NCI-H1417 (cell line): ENCODE data around the gene C17orf100.
A peak's percentile ranks its signal among the peaks of the same experiment; 100 is the strongest.

Experiments used
- DNase-seq, 3 experiments: peaks; one replicate each; lab custom pipeline; 2025; lab: John Stamatoyannopoulos, UW

The C17orf100 gene

DNA sequence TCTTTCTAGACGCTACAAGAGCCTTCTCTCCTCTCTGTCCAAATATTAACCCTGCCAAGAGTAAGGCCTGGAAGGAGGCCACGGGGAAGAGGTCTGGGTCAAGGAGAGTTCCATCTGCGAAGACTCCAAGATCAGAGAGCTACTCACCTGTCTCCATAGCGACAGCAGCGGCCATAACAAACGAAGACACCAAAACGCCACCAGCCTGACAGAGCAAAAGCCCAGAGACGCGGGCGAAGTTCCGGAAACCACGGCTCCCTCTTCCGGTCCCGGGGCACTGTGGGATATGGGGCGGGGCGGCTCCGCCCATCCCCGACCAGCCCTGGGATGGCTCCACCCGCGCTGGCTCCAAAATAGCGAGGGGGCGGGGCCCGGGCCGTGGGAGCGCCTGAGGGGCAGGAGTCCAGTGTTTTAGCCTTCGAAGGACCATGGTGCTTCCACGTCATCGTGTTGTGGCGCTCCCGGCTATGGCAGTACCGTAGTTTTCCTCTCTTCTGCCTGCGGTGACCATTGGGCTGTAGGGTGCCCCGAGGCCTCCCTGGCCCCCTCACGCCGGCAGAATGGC lies at the start of gene C17orf100, which contains the start of gene MED31:
Gene C17orf100 (plus strand): TSS at position 409 of the 565 bp plus-strand sequence. CDS start 152 bp downstream, at position 561.
Gene MED31 (minus strand): TSS at position 252 of the 565 bp plus-strand sequence. CDS start 77 bp downstream, at position 175.
- DNase-seq, result peak; percentile 81 to 91 (median 83)

DNA sequence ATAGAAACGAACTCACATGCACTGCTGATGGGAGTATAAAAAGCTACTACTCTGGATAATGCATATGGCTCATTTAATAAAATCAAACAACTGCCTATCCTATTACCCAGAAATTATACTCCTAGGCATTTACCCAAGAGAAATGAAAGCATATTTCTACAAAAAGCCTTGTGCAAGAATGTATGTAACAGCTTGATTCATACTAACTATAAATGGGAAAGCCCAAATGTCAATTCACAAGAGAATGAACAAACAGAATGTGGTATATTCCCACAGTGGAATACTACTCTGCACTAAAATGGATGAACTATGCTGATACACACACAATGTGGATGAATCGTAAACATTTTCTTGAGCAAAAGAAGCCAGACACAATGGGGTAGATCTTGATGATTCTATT lies 49.4 kb upstream of the C17orf100 start:
- no peak for DNase-seq

DNA sequence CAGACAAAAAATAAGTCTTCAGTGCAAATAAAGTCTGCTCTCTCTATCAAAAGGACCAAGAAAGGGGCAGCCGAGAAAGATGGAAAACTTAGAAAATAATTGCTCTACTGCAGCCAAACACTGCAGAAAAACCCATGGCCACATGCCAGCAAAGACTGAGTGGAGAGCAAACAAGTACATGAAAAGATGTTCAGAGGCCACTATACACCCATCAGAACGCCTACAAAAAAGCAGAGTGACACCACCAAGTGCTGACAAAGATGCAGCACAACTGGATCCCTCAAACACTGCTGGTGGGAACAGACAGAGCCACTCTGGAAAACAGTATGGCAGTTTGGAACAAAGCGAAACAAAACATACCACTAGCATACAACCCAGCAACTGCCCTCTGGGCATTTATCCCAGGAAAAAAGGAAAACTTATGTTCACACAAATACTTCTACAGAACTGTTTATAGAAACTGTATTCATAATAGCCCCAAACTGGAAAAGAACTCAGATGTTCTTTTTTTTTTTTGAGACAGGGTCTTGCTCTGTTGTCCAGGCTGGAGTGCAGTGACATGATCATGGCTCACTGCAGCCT lies 47.7 kb upstream of the C17orf100 start:
- peak in 1 of 3 experiments; percentile 3 for DNase-seq

DNA sequence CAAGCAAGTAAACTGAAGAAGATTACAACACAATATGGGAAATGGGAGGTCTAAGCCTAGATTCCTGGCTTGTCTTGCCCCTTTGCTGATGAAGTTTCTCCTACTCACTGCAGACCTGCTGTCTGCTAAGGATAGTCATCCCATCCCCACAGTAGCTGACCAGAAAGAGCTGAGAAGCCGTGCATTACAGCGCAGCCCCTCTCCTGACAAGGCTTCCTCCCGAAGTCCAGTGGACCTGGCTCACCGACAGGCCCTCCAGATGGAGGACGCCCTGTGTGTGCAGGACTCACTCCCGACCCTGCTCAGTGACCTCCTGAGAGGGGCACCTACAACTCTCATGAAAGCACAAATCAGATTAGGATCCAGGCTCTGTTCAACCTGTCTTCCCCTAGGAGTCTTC lies 46.4 kb upstream of the C17orf100 start:
- DNase-seq, result no peak

- no peak for DNase-seq
Measured at GRCh38 chr17:6608321-6608720, 43.2 kb upstream of the C17orf100 start.

- no peak for DNase-seq
Measured at GRCh38 chr17:6610011-6610410, 41.6 kb upstream of the C17orf100 start.

- no peak for DNase-seq
Measured at GRCh38 chr17:6611231-6611630, 40.3 kb upstream of the C17orf100 start.

DNA sequence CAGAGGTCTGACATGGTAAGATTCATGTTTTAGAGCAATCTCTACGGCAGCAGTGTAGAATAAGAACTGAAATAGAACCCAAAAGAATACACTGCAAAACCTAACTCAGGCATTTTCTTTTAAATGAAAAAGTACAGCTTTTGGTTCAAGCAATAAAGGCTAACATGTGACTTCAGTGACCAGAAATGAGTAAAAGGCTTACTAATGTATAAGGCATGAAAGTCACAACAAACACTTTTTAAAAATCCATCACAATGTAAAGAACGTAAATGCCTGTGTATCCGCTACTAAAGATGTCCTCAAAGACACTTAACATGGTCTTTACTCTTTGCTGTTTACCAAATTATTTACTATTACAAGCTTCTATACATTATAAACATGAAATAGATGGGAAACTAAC lies 27.6 kb upstream of the C17orf100 start:
- no peak for DNase-seq

DNA sequence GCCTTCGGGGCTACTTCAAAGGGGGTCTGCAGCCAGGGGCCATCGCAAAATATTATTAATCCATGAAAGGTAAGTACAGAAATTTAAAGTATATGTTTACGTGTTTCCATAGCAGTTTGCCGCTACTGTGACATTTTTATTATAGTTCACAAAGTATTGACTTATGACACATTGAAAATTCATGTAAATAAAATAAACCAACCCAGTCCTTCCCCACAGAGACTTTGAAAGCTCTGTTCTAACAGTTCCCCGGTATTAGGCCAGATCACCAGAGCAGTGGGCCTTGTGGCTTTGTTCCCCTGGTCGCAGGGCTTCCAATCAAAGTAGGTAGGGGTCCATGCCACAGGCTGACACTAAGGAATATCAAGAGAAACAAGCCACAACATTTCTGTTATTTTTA lies 24.9 kb upstream of the C17orf100 start:
- DNase-seq, result no peak

- DNase-seq, result no peak
Measured at GRCh38 chr17:6627019-6627418, 24.5 kb upstream of the C17orf100 start.

- DNase-seq, result no peak
Measured at GRCh38 chr17:6630390-6630789, 21.2 kb upstream of the C17orf100 start.

- no peak for DNase-seq
Measured at GRCh38 chr17:6632530-6632929, 19.0 kb upstream of the C17orf100 start.

DNA sequence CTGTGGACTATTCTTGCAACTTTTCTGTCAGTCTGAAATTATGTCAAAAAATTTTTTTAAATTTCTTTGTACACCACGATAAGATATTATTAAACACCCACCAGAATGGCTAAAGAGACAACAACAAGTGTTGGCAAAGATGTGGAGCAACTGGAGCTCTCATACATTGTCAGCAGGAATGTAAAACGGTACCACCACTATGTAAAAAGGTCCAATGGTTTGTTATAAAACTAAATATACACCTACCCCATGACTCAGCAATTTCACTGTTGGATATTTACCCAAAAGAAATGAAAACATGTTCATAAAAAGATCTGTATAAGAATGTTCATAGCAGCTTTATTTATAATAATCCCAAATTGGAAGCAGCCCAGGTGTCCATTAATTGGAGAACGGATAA lies 18.3 kb upstream of the C17orf100 start:
- DNase-seq, result no peak

DNA sequence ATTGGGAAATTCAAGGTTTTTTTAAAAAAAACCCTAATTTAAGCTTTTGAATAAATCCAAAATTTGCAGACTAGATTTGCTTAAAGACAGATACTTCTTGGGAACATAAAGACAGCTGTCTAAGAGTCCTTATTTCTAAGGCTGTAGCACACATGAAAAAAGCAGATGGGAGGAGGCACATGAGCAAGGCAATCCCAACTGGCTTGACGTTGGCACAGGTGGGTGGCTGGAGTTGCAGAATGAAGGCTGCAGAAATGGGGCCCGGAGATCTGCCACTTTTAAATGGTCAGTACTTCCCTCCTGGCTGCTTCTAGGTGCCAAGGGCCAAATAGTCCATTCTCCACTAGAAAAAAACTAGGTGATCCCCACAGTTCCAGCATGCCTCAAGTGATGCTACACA lies 15.5 kb upstream of the C17orf100 start:
- no peak for DNase-seq

- DNase-seq, result no peak
Measured at GRCh38 chr17:6636616-6637457, 14.7 kb upstream of the C17orf100 start.

DNA sequence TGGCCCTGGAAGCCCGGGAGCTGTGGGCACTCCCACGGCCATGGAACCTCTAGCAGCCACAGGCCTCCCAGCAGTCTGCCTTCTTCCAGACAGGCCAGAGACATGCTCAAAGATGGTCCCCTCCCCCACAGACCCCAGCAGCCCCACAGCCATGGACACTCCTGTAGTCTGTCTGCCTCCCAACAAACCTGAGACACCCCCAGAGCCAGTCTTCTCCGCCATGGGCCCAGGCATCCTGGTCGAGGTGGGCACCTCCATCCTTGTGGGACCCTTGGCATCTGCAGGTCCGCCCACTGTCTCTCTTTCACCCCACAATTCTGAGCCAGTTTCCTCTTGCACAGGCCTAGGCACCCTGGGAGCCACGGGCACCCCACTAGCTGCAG lies 14.1 kb upstream of the C17orf100 start:
- DNase-seq, result no peak

- DNase-seq, result no peak
Measured at GRCh38 chr17:6638046-6638908, 13.3 kb upstream of the C17orf100 start.

GRCh38 chr17:6639014-6639585 lies 12.5 kb upstream of the C17orf100 start:
- DNase-seq, result peak in 1 of 3 experiments; percentile 19

DNA sequence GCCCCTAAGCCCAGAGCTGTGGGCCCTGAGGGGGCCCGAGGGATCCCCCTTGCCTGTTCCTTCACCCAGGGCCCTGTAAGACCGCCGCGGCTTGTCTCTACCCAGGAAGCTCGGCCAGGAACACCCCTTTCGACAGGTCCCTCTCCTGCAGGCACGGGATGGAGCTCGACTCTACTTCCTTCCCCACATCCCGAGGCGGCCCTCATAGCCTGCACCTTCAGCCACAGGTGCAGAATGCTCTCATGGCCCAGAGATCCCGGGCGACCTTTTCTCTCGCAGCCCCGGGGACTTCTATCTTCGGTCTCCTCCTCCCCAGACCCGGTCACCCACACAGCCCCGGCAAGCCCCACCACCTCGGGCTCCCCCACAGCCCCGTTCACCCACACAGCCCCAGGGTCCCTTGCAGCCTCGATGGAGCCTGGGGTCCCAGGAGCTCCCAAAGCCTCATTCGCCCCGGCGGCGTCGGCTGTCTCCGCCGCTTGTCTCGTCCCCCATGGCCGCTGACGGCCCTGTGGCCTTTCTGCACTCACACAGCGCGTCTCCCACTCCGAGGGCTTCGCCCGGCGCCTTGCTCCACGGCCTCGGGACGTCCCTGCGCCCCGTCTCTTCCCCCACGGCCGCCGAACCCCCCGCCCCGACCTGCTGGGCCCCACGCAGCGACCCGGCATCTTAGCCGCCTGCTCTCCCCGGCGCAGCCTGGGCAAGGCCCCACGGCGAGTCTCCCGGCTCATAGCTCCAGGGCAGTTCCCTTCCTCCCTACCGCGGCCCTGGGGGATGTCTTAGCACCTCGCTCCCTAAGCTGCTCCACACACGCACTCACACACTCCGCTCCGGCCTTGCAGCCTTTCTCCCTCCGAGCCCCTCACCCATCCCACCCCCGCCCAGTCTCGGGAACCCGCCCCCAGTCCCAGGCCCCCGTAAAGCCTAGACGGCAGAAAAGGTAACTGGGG lies 11.7 kb upstream of the C17orf100 start:
- DNase-seq, result peak; percentile 18 to 30 (median 29)

GRCh38 chr17:6640536-6641246 lies 10.9 kb upstream of the C17orf100 start, which contains the start of the genes KIAA0753 and TXNDC17:
Gene KIAA0753, minus strand, starts transcription at chr17:6640711. Its CDS starts 5,608 bp downstream, at chr17:6635103.
Gene TXNDC17, plus strand, starts transcription at chr17:6641060. Its CDS starts 23 bp downstream, at chr17:6641083.
- DNase-seq, result peak; percentile 74 to 95 (median 93)
